ENCODE data around the gene SPOCK3. TPM values are rescaled to one million over a fixed set of nuclear protein-coding genes. Genes with fewer than 3 reads are reported as not detected.

SPOCK3 gene
- total and polyA plus RNA-seq, 10 of the 15 experiments (the other 5 are each of a cell fraction or from before 2014, with no cell fraction given): 0.06 to 0.39 (median 0.09) TPM; not detected in 5

DNA sequence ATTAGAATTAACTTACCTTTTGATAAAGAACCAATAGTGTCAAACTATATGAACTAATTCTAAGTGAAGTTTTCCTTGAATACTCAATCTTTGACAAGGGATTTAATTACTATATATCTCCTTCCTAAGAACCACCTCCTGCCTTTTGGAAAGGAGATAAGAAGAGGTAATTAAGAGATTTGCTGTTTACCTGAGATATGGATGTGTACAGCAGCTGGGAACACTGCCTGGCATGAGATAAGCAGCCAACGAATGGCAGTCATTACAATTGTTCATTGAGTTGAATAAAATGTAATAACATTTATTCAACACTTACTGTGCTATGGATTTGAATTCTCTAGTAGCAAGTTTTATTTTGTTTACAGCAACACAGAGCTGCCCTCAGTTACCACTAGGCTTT is 407.1 kb downstream of the SPOCK3 start:
- BruUV-seq (replicated peaks): no TSS peak
- FAIRE-seq: no peak
- H3K9me3 ChIP-seq (replicated peaks; ENCODE audit: control insufficient read depth, insufficient read depth, low read length): no peaks in the 10 kb centered on the region; the same call in 1 of the 3 replicates

More for the DNA sequence above, 407.1 kb downstream of the SPOCK3 start:
- ChIA-PET POLR2A (no interaction called here), SMC1A (ENCODE audit: uncharacterized antibody, unreplicated experiment) (interaction anchor here (1.8 kb wide), 1 partner anchor 10 kb away, joined by 7 read pairs; no protein-coding TSS in a partner anchor), CTCF (no interaction called here), RAD21 (ENCODE audit: unreplicated experiment) (no interaction called here)
- in situ Hi-C loops (cut with MboI): no loop called here
- H3K4me3 ChIP-seq: no peak overlapping the region
- H4K20me1 ChIP-seq (ENCODE audit: control insufficient read depth, insufficient read depth): no peaks in the 10 kb centered on the region
- no peak overlapping the region for H3K4me2 ChIP-seq (ENCODE audit: control insufficient read depth, insufficient read depth)
- intact Hi-C loops (cut with micrococcal nuclease; ENCODE audit: unreplicated experiment): no loop called here
- WGBS (ENCODE audit: insufficient coverage, insufficient replicate concordance, low lambda C conversion rate, missing lambda C conversion rate): 90% methylated on average over 1 of the region's 1 CpG
- DNase-seq (ENCODE audit: low read depth, low spot score) (no peak), ATAC-seq (no peak)
- H3K27me3 ChIP-seq (replicated peaks in 1 of 2; ENCODE audit: control insufficient read depth in 2 of 2, insufficient read depth in 2 of 2, low read length in 1 of 2): no peaks in the 10 kb centered on the region
- H3K27ac ChIP-seq (ENCODE audit: control insufficient read depth, insufficient read depth): no peak overlapping the region
- no peak for TF ChIP-seq SUZ12 (IDR thresholded peaks at IDR 0.05; ENCODE audit: unreplicated experiment)
- no peak for TF ChIP-seq SP1 (IDR thresholded peaks at IDR 0.05; ENCODE audit: low read depth, low read length)
- no peak for TF ChIP-seq SKIL (IDR thresholded peaks at IDR 0.05; ENCODE audit: low read depth, poor library complexity, severe bottlenecking)
- no peak for TF ChIP-seq RBBP5 (conservative IDR thresholded peaks at IDR 0.05)
- no peak for TF ChIP-seq ZNF217 (IDR thresholded peaks at IDR 0.05)
- no peak for TF ChIP-seq IRF3 (IDR thresholded peaks at IDR 0.05)
- no peak overlapping the region for H3K9ac ChIP-seq (ENCODE audit: control insufficient read depth, insufficient read depth, low read length)
- H3K4me1 ChIP-seq (ENCODE audit: control insufficient read depth, insufficient read depth, low read length): no peaks in the 10 kb centered on the region
- no peak overlapping the region for H2AFZ ChIP-seq (ENCODE audit: control insufficient read depth, low read depth, low read length)
- H3K79me2 ChIP-seq (ENCODE audit: control insufficient read depth, insufficient read depth, low read length): no peaks in the 10 kb centered on the region
- no peaks in the 10 kb centered on the region for H3K36me3 ChIP-seq (ENCODE audit: control insufficient read depth in 2 of 2, insufficient read depth in 2 of 2, low read length in 1 of 2)

Measured in GM12878 (cell line).